GM12874 (cell line): ENCODE measurements around the gene PAX5.

ENCODE experiments used
- CTCF ChIP-seq: IDR thresholded peaks from 2 replicates; pipeline ENCODE4 v1.5.1; 2011; ENCODE audit warnings: low read depth, mild to moderate bottlenecking, control low read depth, low read length, moderate library complexity; ENCODE audit not compliant: insufficient read depth

PAX5 gene

GRCh38 chr9:36813154-36813553, 220.9 kb downstream of the PAX5 start:
- no peak for TF ChIP-seq CTCF

GRCh38 chr9:36812556-36812955, 221.5 kb downstream of the PAX5 start:
- TF ChIP-seq CTCF, result no peak

GRCh38 chr9:36808251-36808650, 225.8 kb downstream of the PAX5 start:
- no peak for TF ChIP-seq CTCF

GRCh38 chr9:36803961-36804360, 230.1 kb downstream of the PAX5 start:
- no peak for TF ChIP-seq CTCF

GRCh38 chr9:36802201-36802920, 231.7 kb downstream of the PAX5 start:
- TF ChIP-seq CTCF, result no peak

- TF ChIP-seq CTCF, result no peak
These were observed 233.6 kb downstream of the PAX5 start for GRCh38 chr9:36800455-36800854.

GRCh38 chr9:36798350-36799065, 235.6 kb downstream of the PAX5 start:
- TF ChIP-seq CTCF, result no peak
